GM12878 (cell line): ENCODE results near the gene MBD2. TPM values are rescaled to one million over a fixed set of nuclear protein-coding genes. Genes with fewer than 3 reads are reported as not detected.
A peak's percentile ranks its signal among the peaks of the same experiment; 100 is the strongest.

Experiments
- ATAC-seq: fragments of 200-7000 bp; cut with Tn5 transposase; 3 replicates; pipeline ENCODE4 v1.9.1; 2020; ENCODE audit warnings: mild to moderate bottlenecking, moderate library complexity
- BruUV-seq: library from RNA; stranded (reverse); fragments of 400-500 nt; replicated peaks from 2 replicates; lab custom pipeline; 2021; lab: Mats Ljungman, UMichigan
- CTCF ChIA-PET: fragments of 300-600 bp; sonication (Branson Sonifier 250); formaldehyde crosslinking; extraction: SDS; loops from one replicate; lab custom pipeline; 2021; ENCODE audit warnings: inconsistent platforms; lab: Yijun Ruan, JAX
- POLR2A ChIA-PET: fragments of 350-600 bp; formaldehyde crosslinking; extraction: SDS; loops from one replicate; lab custom pipeline; 2021; ENCODE audit warnings: inconsistent platforms; lab: Charles Lee
- RAD21 ChIA-PET: fragments of 300-600 bp; sonication (Branson Sonifier 250); formaldehyde crosslinking; loops from one replicate; lab custom pipeline; 2023; ENCODE audit warnings: antibody characterized with exemption; ENCODE audit not compliant: unreplicated experiment; lab: Charles Lee
- SMC1A ChIA-PET: fragments of 300-600 bp; sonication (Branson Sonifier 250); formaldehyde crosslinking; loops from one replicate; lab custom pipeline; 2023; ENCODE audit not compliant: unreplicated experiment, uncharacterized antibody; lab: Charles Lee
- DNase-seq: peaks from one replicate; pipeline ENCODE4 v3.0.0-alpha.2; 2011; ENCODE audit warnings: low read depth, low spot score
- FAIRE-seq: peaks from 3 replicates; lab custom pipeline; 2011; peaks lifted over from hg19 to GRCh38; lab: Jason Lieb, UNC
- H2AFZ ChIP-seq: 2 replicates; pipeline ENCODE4 v1.6.0; 2011; ENCODE audit warnings: low read depth, low read length, control low read depth; ENCODE audit not compliant: control insufficient read depth
- H3K27ac ChIP-seq: 2 replicates; pipeline ENCODE4 v1.5.1; 2011; ENCODE audit warnings: control low read depth; ENCODE audit not compliant: control insufficient read depth, insufficient read depth
- H3K27me3 ChIP-seq, 2 experiments: replicated peaks in 1 of 2; 2 replicates each; pipeline versions ENCODE4 v1.6.0 to v1.6.1; 2011; ENCODE audit warnings: low read length in 1 of 2; ENCODE audit not compliant: control insufficient read depth in 2 of 2, insufficient read depth in 2 of 2
- H3K36me3 ChIP-seq, 2 experiments: 2 replicates each; pipeline ENCODE4 v1.5.1; 2011; ENCODE audit warnings: low read length in 1 of 2; ENCODE audit not compliant: control insufficient read depth in 2 of 2, insufficient read depth in 2 of 2
- H3K4me1 ChIP-seq: 2 replicates; pipeline ENCODE4 v1.6.1; 2011; ENCODE audit warnings: mild to moderate bottlenecking, low read length, moderate library complexity, mixed read lengths; ENCODE audit not compliant: control insufficient read depth, insufficient read depth
- H3K4me2 ChIP-seq: 2 replicates; pipeline ENCODE4 v1.6.0; 2011; ENCODE audit warnings: control low read depth; ENCODE audit not compliant: control insufficient read depth, insufficient read depth
- H3K4me3 ChIP-seq: fragments of 200-600 bp; sonication (generic); 2 replicates; pipeline ENCODE4 v1.5.1; 2016
- H3K79me2 ChIP-seq: 2 replicates; pipeline ENCODE4 v1.6.0; 2011; ENCODE audit warnings: low read length; ENCODE audit not compliant: control insufficient read depth, insufficient read depth
- H3K9ac ChIP-seq: 2 replicates; pipeline ENCODE4 v1.8.0; 2011; ENCODE audit warnings: low read length, control low read depth, mixed read lengths; ENCODE audit not compliant: control insufficient read depth, insufficient read depth
- H3K9me3 ChIP-seq: replicated peaks from 3 replicates; pipeline ENCODE4 v1.5.1; 2011; ENCODE audit warnings: mild to moderate bottlenecking, low read length; ENCODE audit not compliant: control insufficient read depth, insufficient read depth
- H4K20me1 ChIP-seq: 2 replicates; pipeline ENCODE4 v1.6.0; 2011; ENCODE audit not compliant: control insufficient read depth, insufficient read depth
- MYC ChIP-seq: IDR thresholded peaks from 2 replicates; pipeline ENCODE4 v1.6.1; 2011; ENCODE audit warnings: mild to moderate bottlenecking, low read length, moderate library complexity, inconsistent platforms; ENCODE audit not compliant: insufficient read depth, insufficient replicate concordance, insufficient read length, severe bottlenecking
- NBN ChIP-seq: fragments of 450-650 bp; IDR thresholded peaks from 2 replicates; pipeline ENCODE4 v1.6.1; 2016
- NR2F1 ChIP-seq: fragments of 450-650 bp; conservative IDR thresholded peaks from 2 replicates; pipeline ENCODE4 v1.6.1; 2017; ENCODE audit warnings: mild to moderate bottlenecking
- PAX8 ChIP-seq: fragments of 450-650 bp; IDR thresholded peaks from 2 replicates; pipeline ENCODE4 v1.6.1; 2017; ENCODE audit warnings: mild to moderate bottlenecking, moderate library complexity
- PBX3 ChIP-seq: IDR thresholded peaks from 2 replicates; pipeline ENCODE4 v1.6.1; 2011; ENCODE audit warnings: mild to moderate bottlenecking, low read depth, low read length, moderate library complexity; ENCODE audit not compliant: insufficient replicate concordance
- PKNOX1 ChIP-seq: fragments of 450-650 bp; IDR thresholded peaks from 2 replicates; pipeline ENCODE4 v1.6.1; 2016; ENCODE audit warnings: mild to moderate bottlenecking
- RAD51 ChIP-seq: fragments of 450-650 bp; IDR thresholded peaks from 2 replicates; pipeline ENCODE4 v1.6.1; 2016; ENCODE audit warnings: moderate library complexity, mild to moderate bottlenecking, inconsistent platforms
- REST ChIP-seq: IDR thresholded peaks from 2 replicates; pipeline ENCODE4 v1.6.1; 2012; ENCODE audit warnings: mild to moderate bottlenecking, low read depth, low read length
- SMARCA5 ChIP-seq: fragments of 450-650 bp; IDR thresholded peaks from 2 replicates; pipeline ENCODE4 v1.6.1; 2017; ENCODE audit warnings: mild to moderate bottlenecking
- TCF12 ChIP-seq: IDR thresholded peaks from 2 replicates; pipeline ENCODE4 v1.6.1; 2011; ENCODE audit warnings: low read depth, mild to moderate bottlenecking, low read length
- USF2 ChIP-seq: IDR thresholded peaks from 2 replicates; pipeline ENCODE4 v1.6.1; 2011; ENCODE audit warnings: low read depth, low read length, improper control_type of control experiment, borderline replicate concordance
- ZBTB4 ChIP-seq: fragments of 450-650 bp; formaldehyde crosslinking; IDR thresholded peaks from 2 replicates; pipeline ENCODE4 v1.4.0; 2022; ENCODE audit warnings: mild to moderate bottlenecking, moderate library complexity
- WGBS: methylation state at CpG from one replicate; pipeline ENCODE4 v1.1.6; 2016; ENCODE audit warnings: low lambda C conversion rate; ENCODE audit not compliant: insufficient replicate concordance, insufficient coverage; ENCODE audit errors: missing lambda C conversion rate; 5-methylcytosine and 5-hydroxymethylcytosine counted together
- in situ Hi-C: fragments of 300-500 bp; cut with MboI; formaldehyde crosslinking; loops from 9 replicates; pipeline ENCODE4 v1.14.3; 2018; ENCODE audit warnings: mixed read lengths
- intact Hi-C: fragments of 100-400 bp; cut with micrococcal nuclease; formaldehyde crosslinking; loops from one replicate; pipeline ENCODE4 v1.14.2; 2022; ENCODE audit not compliant: unreplicated experiment
- polyA plus RNA-seq, 11 experiments: library from polyadenylated mRNA; depleted of rRNA in 4 of 11; unstranded in 6 of 11; stranded (reverse) in 5 of 11; fragments of >200 nt; fragmentation: Nextera tagmentation in 4 of 11; fragmentation: Illumina TruSeq in 1 of 11; extraction: Ambion mirVana in 4 of 11; extraction: Trizol in 1 of 11; gene quantifications; 1 replicate in 1 of 11; 2 replicates in 10 of 11; pipeline versions ENCODE4 v1.2.1 to v1.2.3, GENCODE V29; 2011 to 2016; ENCODE audit warnings: inconsistent platforms in 2 of 11, missing spikeins in 2 of 11, low read depth in 1 of 11
- total RNA-seq, 4 experiments: library from RNA; depleted of rRNA in 3 of 4; stranded (reverse); fragments of >200 nt in 3 of 4; fragmentation: Illumina TruSeq in 1 of 4; extraction: Trizol in 1 of 4; gene quantifications; 2 replicates each; pipeline versions ENCODE4 v1.2.1 to v1.2.3, GENCODE V29; 2013 to 2021

MBD2 gene
- total and polyA plus RNA-seq, 10 of the 15 experiments (the other 5 are each of a cell fraction or from before 2014, with no cell fraction given) = 24.1 to 276 (median 57.9) TPM

GRCh38 chr18:54210463-54210862 lies 14.0 kb downstream of the MBD2 start:
- in situ Hi-C loops = no loop called here
- Histone ChIP-seq H3K27ac (peak overlapping the region; percentile 98), H3K36me3 (peaks cover 0 to 4% of the 10 kb centered on the region in 2 experiments; a peak in 2 of 4 replicates), H3K9ac (peak overlapping the region; percentile 58), H2AFZ (peak overlapping the region; percentile 10), H3K4me2 (peak overlapping the region; percentile 81), H3K4me1 (peaks cover 32% of the 10 kb centered on the region), H3K4me3 (peak overlapping the region; percentile 41; the same call in 1 of the 2 replicates), H3K9me3 (no peaks in the 10 kb centered on the region; the same call in 1 of the 3 replicates), H3K27me3 (no peaks in the 10 kb centered on the region), H4K20me1 (no peaks in the 10 kb centered on the region; the same call in 1 of the 2 replicates), H3K79me2 (peaks cover 95% of the 10 kb centered on the region)
- SMC1A ChIA-PET = interaction anchor here (0.7 to 9.6 kb wide), 13 partner anchors 10 to 150 kb away, joined by 3 to 141 read pairs (median 4); partner anchors contain the start of genes MBD2 and POLI
- FAIRE-seq (peak; percentile 52), DNase-seq (no peak), ATAC-seq (peak; percentile 55)
- POLR2A ChIA-PET = interaction anchor here (0.6 to 3.5 kb wide), 7 partner anchors 8 to 63 kb away, joined by 3 to 34 read pairs (median 4); partner anchors contain the start of gene MBD2
- intact Hi-C loops = loop anchor here (1.0 to 2.0 kb wide), 3 partner anchors 12 to 75 kb away; no protein-coding TSS in a partner anchor
- CTCF ChIA-PET = interaction anchor here (1.0 to 4.6 kb wide), 6 partner anchors 11 to 147 kb away, joined by 3 to 37 read pairs (median 10); partner anchors contain the start of genes C18orf54 and STARD6
- BruUV-seq = no TSS peak
- 0% methylated on average over 1 of the region's 1 CpG for WGBS
- RAD21 ChIA-PET = interaction anchor here (0.7 to 10.1 kb wide), 7 partner anchors 10 to 120 kb away, joined by 3 to 123 read pairs (median 9); partner anchors contain the start of gene POLI
- TF ChIP-seq PBX3 (peak; percentile 80), SMARCA5 (no peak), ZBTB4 (CRISPR knock-in tag) (no peak), NR2F1 (no peak), RAD51 (no peak), PAX8 (no peak), NBN (no peak), PKNOX1 (peak; percentile 91), MYC (no peak), TCF12 (no peak), USF2 (no peak), REST (no peak)
